ENCODE results near the gene SPOCK2.
A peak's percentile ranks its signal among the peaks of the same experiment; 100 is the strongest.

The SPOCK2 gene

DNA sequence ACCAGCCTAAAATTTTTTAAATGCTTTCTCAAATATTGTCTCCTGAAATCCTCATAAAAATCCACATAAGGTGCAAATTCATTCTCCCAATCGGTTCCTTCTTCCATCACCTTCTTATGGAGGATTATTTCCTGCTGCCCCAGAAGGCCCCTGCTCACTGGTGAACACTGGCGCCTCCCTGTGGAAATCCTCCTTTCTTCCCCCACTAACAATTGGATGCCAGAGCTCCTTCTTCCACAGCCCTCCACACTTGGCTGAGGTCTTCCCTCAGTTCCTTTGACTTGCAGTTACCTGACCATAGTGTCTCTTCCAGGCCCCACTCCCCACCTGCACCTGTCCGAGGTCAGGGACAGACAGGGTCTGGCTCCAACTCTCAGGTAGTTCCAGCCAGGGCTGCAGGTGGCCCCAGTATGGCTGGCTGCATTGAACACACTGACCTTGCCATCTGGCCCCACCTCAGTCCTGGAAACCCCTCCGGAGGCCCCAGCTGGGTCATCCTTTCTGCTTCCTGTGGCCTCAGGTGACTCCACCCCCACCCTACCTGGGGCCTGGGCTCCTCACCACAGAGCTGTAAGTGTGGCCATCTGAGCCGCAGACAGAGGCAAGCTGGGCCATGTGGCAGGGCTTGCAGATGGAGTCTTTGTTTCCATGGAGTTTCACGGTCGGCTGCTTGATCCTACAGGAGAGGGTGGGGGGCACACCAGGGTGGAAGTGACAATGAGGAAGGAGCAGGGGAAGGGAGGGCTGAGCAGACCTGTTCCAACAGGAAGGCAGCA lies 18.4 kb downstream of the SPOCK2 start:
- DNase-seq = no peak

DNA sequence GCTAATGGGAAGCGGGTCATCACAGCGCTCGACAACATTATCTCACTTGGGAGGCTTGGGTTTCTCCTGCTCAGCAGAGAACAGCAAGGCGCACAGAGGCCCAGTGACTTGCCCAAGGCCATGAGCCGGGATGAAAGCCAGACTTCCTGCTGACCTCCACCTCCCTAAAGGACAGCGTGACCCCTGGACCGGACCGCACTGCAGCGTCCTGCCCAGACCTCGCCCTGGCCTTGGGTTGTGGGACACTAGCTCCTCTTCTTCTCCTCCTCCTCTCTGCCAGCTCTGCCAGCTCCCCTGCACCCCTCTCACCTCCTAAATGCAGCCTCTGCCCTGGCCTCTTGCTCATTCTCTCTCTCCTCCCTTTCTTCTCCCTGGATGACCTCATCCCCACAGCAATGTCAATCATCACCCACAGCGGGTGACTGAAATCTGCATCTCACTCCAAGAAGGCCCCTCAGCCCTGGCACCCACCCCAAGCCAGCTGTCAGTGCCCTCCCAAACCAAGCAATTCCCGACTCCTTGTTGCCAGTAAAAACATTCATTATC lies 19.4 kb downstream of the SPOCK2 start:
- DNase-seq = peak; percentile 55

DNA sequence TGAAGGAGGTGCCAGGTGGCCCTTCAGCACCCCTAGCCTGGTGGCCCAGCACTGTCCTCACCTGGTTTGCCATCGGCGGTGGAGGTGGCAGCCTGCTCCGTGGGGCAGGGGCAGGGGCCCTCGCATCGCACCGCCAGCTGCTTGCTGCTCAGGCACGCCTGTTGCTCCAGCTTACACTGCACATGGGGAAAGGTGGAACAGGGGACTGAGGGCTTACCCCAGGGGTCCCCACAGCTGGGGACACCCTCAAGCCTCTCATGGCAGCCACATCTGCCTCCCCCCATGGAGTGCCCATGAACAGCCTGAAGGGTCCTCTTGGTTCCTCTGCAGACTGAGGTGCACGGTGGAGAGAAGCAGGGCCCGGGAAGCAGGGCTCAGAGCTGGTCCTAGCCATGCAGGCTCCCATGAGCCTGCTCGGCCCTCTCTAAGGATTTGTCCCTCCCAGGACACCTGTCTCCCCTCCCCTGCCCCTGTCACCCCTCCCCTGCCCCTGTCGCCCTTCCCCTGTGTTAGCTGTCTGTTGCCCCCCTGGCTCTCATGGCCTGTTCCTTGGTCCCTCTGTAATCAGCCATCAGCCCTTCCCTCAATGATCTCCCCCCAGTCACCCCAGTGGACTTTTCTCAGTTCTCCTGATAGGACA lies 20.1 kb downstream of the SPOCK2 start:
- DNase-seq = no peak

GRCh38 chr10:72067463-72068125 lies 20.8 kb downstream of the SPOCK2 start:
- DNase-seq = no peak

DNA sequence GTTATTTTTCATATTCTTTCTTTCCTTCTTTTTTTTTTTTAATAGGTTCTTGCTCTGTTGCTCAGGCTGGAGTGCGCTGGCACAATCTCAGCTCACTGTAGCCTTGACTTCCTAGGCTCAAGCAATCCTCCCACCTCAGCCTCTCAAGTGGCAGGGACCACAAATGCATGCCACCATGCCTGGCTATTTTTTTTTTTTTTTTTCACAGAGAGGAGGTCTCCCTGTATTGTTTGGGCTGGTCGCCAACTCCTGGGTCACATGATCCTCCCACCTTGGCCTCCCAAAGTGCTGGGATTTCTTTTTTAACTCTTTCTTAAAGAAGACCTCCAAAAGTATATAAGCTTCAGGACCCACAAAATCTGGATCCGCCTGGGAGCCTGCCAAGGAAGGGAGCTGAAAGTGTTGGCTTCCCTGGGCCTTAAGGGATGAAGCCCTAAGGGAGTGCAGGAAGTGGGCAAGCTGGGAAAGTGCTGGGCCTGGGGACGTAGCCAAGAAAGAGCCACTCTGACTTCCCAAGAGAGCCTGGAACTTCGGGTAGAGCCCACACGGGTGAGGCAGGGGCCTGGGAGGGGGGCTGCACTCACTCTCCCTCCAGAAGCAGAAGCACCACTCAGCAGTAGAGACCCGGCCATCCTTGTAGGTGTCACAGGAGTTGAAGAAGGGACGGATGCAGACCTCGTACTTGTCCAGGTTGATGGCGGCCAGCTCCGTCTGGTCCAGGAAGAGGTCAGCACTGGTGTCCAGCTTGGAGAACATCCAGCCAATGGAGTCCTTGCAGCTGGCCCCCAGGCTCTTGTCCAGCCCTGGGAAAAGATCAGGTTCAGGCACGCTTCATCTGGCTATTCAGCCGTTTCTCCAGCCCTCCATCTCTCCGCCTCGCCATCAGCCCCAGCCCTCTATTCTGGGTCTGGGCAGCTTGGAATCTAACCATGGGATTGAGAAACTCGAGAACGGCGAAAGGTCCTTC lies 21.8 kb downstream of the SPOCK2 start:
- no peak for DNase-seq

- DNase-seq = no peak
Observed at GRCh38 chr10:72065439-72066025, 22.8 kb downstream of the SPOCK2 start.

DNA sequence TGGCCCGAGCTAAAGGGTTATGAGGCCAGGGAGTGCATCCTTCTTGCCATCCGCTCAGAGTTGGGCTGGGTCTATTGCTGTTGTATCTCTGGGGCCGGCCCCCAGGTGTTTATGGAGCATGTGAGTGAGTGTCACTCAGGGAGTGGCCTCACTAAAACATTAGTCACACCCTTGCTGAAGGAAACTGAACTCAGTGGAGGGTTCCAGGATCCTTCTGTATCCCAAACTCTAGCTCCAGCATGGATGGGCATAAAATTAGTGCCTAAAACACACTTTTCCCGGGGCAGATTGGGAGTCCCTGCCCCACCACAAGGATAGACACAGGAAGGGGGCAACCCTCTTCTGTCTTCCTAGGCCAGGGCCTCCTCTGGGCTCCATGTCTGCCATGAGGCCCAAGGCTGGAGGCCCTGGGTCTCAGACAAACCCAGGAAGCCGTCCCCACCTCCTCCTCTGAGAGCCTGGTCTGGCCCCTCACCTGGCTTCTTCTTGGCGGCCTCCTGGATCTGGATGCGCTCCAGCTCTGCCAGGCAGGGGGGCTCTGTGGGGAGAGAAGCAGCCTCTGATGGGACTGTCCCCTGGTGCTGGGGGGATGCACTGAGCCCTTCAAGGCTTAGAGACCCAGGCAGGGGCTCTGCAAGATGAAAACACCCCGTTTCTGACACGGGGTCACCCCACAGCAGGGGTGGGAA lies 24.5 kb downstream of the SPOCK2 start:
- no peak for DNase-seq

GRCh38 chr10:72062832-72063702 lies 25.3 kb downstream of the SPOCK2 start:
- no peak for DNase-seq

DNA sequence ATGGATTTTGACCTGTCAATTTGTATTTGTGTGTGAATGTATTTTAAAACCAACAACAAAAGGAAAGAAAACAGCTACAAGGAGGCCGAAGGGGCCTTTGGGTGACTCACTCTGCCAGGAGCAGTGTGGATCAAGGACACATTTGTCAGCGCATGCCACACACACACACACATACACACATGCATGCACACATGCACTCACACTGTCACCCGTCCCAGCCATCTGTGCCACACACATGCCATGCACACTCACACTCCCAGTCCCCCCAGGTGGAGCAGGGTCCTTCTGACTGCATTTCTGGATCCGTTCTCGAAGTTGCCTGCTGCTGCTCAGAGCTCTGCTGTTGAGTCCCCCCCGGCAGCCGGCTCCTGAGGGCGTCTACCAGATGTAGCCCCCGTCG lies 26.0 kb downstream of the SPOCK2 start:
- no peak for DNase-seq

- no peak for DNase-seq
Observed at GRCh38 chr10:72061930-72062329, 26.4 kb downstream of the SPOCK2 start.

DNA sequence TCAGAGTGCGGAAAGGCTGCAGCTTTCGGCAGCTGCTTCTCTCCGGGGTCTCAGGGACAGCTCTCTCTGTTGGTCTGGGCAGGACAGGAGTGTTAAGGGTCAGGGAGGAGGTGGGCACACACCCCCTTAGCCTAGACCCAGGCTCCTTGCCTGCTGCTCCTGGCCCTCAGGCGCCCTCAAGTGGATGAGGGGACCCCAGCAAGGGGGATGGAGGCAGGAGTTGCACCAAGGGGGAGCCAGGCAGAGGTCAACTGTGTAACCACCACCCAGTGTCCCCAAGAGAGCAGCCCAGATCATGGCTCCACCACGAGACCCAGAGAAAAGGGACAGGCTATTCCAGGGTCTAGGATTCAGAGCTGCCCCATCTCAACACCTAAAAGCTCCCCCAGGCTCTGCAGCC lies 26.9 kb downstream of the SPOCK2 start:
- DNase-seq = no peak

DNA sequence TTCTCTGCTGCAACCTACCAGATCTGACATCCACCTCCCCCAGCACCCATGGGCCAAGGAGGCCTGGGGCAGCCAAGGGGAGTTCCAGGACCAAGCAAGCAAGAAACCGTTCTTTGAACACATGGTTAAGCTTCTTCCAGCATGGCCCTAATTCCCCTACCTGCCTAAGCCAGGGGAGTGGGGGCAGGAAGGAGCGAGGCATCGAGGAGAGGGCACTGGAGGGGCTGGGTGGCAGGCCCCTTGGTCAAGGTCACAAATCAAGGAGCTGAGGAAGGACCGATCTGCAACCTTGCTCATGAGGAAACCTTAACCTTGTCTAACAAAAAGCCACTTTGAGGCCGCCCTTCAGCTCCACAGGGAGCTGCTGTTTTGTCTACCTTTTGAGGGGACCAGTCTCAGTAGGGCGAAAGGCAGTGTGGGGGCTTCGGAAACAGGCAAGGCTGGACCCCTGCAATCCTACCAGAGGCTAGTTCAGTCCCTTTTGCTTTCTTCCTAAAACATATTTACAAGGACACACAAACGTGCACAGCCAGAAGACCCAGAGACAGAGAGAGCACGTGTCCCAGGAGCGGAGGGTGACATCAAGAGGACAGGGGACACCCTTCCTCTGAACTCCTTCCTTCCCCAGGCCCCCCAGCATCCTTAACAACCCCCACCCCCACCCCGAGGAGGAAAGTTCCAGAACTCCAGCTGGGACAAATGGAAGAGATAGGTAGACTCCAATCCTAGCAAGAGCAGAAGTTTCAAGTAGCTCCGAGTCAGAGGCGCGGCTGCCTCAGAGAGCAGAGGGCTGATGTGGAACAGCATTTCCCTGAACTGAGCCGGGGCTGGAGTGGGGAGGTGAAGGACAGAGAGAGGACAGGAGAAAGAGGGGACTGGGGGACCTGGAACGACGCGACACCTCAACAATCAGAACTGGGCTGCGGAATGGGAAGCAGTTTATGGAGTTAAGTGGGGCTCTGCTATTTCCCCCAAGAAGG lies 28.2 kb downstream of the SPOCK2 start:
- no peak for DNase-seq

GRCh38 chr10:72058989-72059842 lies 29.1 kb downstream of the SPOCK2 start:
- DNase-seq = no peak

- no peak for DNase-seq
Observed at GRCh38 chr10:72058347-72058898, 29.9 kb downstream of the SPOCK2 start.

GRCh38 chr10:72056932-72057751 lies 31.2 kb downstream of the SPOCK2 start:
- DNase-seq = no peak

- no peak for DNase-seq
Observed at GRCh38 chr10:72056113-72056512, 32.2 kb downstream of the SPOCK2 start.

DNA sequence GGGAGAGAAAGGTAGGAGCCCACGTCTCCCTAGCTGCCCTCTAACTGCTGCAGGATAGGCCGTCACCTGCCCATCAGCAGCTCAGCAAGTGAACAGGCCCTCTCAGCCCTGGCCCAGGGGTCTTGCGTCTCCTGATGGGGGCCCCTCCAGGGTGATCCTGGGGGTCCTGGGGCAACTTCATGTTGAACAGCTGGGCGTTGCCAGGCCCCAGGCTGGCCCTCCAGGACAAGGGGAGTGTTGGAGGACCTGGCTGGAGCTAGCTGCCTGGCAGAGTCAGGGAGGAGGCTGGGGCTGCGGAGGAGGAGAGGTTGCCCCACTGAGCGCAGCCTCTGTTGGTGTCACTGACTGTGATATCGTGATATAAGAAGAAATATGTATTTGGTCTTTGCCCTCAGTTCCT lies 34.7 kb downstream of the SPOCK2 start:
- DNase-seq = no peak

Data from activated CD8-positive, alpha-beta memory T cell treated with anti-CD3 and anti-CD28 coated beads for 24 hours (primary cell).